GM18858 (cell line): ENCODE measurements around the gene TEAD3.

Source experiments
- ATAC-seq: cut with Tn5 transposase; IDR thresholded peaks from one replicate; pipeline ENCODE4 v1.9.1; 2021; ENCODE audit not compliant: unreplicated experiment

Gene TEAD3

DNA sequence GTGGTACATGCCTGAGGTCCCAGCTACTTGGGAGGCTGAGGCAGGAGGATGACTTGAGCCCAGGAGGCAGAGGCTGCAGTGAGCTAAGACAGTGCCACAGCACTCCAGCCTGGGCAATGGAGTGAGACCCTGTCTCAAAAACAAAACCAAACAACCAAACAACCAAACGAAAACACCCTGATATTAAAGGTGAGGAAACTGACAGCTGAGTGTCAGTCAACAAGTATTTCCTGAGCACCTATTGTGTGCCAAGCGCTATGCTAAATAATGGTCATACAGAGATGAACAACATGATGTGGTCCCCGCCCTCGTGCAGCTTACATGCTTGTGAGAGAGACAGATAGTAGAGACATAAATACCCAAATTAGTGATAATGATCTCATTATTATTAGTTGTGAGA is 17.7 kb upstream of the TEAD3 start:
- no peak for ATAC-seq

DNA sequence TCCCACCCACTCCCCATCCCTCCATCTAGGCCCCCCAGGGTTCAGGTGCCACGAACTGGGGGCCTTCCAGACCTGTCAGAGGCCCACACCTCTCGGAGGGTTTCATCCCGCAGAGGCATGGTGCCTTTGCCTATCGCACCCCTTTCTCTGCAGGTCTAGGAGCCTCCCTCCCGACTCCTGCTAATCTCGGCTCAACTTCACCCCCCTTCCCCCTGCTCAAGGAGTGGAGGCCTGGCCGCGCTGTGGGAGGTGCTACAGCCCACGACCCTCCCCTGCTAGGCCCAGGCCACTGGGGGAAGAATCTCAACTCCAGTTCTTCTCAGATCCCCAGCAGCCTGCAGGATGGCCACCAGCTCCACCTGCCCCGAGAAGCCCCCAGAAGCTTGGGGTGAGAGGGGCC is 15.9 kb upstream of the TEAD3 start, which contains the start of gene TULP1:
TULP1 (minus strand) TSS at position 157 of the 400 bp plus-strand sequence; CDS start at position 119, 38 bp downstream.
- no peak for ATAC-seq

DNA sequence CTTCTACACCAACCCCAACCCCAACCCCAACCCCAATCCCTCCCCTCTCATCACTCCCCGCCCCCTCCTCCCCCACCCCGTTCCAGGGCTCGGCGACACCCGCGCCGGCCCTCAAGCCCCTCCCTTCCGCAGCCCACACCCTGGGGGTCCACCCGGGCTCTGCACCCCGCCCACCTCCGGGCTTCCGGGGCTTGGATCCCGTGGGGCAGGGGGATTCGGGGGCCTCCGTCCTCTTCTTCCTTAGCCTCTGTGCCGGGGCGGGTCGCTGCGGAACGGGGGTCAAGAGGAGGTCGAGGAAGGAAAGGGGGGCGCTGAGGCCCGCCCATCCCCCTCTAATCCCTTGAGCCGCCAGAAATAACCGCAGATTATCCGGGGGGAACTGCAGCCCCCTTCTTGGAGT is 15.1 kb upstream of the TEAD3 start:
- no peak for ATAC-seq

DNA sequence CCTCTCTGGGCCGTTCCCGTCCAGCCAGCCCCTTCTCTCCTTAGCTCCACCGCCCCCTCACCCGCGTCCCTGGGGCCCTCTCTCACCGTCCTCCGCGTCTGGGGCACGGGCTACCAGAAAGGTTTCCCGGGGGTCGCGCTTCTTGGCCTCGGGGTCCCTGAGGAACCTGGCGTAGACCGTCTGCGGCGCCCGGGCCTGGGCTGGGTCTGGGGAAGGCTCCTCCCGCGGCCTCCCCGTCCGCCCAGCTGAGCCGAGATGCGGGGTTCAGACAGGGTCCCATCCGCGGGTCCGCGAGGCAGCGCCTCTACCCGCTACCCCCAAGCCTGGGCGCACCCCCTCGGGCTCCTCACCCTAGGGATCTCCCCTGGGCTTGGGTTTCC is 14.7 kb upstream of the TEAD3 start:
- no peak for ATAC-seq

DNA sequence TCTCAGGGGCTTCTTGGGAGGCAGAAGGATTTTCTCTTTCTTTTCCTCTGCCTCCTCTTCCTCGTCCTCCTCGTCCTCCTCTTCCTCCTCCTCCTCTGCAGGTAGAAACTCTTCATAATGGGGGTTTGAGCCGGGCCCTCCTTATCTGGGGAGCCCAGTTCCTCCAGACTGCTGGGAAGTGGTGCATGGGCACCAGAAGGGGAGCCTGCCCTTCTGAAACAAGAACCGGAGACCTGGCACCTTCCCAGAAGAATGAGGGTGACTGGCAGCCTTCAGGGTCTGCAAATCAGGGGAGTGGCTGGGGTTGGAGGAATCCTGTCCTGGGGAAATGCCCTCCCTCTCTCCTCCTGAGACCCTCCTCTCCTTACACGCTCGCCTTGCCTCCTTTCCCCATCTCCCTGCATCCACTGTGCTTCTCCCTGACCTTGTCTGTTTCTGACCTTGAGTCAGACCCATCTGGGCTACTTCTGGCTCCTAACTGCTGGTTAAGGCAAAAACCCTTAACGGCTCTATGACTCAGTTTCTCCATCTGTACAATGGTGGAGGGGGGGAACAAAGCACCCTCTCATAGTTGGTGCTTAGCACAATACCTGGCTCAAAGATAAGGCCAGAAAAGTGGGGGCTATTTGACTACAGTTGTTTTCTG is 14.2 kb upstream of the TEAD3 start:
- no peak for ATAC-seq

DNA sequence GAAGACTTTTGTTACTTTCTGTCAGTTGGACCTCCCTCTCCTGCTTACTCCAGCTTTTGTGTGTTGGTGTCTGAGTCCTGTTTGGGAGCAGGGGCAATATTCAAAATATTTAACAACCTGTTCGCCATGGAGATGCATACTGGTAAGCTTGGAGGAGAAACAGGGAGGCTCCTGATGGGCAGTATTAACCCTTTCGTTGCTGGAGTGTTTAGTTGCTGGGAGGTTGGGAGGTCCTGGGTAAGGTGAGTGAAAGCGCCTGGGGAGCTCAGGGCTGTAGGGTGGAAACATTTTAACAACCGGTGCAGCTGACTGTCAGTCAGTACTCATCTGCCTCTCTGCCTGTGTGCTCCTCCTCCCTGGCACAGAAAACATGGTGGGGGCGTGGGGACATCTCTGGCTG is 11.7 kb upstream of the TEAD3 start:
- ATAC-seq = no peak

DNA sequence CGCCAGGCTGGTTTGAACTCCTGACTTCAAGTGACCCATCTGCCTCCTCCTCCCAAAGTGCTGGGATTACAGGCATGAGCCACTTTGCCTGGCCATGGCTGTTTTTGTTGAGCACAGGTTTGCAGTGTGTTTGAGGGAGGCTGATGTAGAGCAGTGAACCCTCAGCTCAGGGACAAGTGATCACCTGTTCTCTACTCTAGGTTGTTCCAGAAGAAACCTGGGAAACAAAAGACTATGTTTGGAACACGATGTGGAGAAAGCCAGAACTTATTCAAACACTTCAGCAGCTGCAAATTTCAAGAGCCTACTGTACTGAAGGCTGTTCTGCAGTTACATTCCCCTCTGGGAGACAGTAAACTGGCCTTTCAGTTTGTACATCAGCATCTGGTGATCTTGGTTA is 11.1 kb upstream of the TEAD3 start:
- no peak for ATAC-seq

DNA sequence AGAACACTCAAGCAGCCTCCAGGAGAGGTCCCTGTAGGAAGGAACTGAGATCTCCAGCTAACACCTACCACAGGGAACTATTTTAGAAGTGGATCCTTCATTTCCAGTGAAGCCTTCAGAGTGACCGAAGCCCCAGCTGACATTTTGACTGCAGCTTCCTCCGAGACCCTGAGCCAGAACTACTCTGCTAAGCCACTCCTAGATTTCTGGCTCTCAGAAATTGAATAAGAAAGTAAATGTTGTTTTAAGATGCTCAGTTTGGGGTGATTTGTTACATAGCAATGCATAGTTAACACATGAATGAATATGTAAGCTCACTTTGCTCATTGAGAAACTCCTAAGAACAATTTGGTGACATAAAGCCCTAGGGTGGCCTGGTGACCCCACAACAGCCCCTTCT is 10.3 kb upstream of the TEAD3 start:
- no peak for ATAC-seq

DNA sequence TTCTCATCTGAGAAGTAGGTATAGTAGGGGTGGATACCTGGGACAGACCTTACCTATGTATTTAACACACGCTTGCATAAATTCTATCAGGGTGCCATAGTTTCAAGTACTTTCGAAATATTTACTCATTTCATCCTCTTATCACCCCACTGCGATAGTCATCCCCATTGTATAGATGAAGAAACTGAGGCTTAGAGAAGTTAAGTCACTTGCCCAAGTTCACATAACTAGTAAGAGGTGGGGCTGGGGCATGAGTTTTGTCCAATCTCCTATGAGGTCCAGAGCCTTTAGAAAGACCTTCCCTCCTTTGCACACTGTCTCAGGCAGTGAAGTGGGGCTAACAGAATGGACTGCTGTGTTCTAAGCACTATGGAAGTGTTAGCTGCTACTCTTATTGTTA is 9.7 kb upstream of the TEAD3 start:
- no peak for ATAC-seq

DNA sequence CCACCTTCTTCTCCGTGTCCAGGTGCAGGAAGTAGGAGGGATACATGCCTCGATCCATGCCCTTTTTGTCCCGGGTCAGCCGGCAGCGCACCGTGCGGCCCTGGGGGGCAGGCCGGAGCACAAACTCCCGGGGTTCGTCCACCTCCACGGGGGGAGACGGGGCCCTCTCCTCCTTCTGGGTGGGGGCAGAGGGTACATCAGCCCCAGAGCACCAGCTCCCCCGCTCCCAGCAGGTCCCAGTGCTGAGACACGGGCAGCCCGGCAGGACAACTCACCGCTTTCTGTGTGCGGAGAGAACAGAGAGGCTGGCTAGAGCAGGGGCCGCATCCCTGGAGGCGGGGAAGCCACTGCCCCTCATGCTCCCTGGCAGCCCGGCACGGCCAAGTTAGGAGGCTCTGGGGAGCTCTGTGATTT is 9.1 kb upstream of the TEAD3 start:
- no peak for ATAC-seq

DNA sequence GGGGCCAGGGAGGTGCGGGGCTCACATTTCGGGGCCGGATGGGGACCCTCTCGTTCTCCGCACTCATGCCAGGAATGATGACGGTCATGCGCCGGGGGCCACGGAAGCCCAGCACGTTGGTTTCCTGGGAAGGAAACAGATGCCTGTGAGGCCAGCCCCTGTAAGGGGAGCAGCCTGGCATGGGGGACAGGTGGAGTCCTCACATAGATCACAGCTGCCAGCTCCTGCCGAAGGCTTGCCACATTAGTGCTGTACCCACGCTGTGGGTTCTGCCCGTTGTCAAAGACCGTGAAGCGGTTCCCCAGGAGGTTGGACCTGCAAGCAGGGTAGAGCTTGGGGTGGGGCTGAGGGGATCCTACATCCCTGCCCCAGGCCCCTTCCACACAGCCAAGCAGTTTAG is 6.7 kb upstream of the TEAD3 start:
- no peak for ATAC-seq

DNA sequence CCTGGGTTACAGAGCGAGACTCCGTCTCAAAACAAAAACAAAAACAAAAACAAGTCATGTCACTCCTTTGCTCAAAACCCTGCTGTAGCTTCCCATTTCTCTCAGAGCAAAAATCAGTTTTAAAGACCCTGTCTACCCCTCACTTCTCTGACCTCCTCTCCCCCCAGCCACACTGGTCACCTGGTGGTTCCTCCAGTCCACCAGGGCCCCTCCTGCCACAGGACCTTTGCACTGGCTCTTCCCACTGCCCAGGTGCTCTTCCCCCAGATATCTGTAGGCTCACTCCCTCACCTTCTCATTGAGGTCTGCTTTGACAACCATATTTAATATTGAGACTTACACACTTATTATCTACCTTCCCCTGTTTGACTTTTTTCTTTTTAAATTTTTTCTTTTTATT is 4.9 kb upstream of the TEAD3 start:
- no peak for ATAC-seq

DNA sequence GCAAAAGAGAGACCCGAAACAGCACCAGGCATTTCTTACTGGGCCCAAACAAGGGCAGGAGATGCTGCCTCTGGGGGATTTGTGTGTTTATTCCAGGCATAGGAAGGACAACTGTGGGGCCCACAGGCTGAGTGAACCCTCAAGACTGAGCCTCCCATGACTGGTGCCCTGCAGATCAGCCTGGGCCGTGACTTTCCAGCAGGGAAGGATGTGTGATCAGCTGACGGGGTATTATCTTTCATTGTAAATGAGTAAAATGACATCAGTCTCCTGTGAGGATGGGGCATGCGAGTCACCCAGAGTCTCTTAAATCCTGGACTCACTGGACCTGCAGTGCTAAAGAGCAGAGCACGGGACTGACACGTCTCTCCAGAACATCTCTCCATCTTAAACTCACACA is 3.9 kb upstream of the TEAD3 start:
- ATAC-seq = no peak

DNA sequence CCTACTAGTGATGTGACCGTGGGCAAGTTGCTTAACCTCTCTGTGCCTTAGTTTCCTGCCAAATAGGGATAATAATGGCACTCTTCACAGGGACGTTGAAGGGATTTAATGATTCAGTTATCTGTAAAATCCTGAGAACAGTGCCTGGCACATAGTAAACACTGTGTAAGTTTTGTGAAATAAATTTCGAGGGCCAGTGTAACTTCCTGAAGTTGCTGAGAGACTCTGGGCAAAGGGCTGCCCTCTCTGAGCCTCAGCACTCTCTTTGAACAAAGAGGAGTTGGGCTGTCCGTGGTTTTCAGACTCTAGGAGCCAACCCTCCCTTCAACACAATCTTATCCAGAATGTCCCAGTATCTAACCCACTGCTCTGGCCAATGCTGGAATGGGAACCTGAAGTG is 2.5 kb upstream of the TEAD3 start:
- no peak for ATAC-seq

DNA sequence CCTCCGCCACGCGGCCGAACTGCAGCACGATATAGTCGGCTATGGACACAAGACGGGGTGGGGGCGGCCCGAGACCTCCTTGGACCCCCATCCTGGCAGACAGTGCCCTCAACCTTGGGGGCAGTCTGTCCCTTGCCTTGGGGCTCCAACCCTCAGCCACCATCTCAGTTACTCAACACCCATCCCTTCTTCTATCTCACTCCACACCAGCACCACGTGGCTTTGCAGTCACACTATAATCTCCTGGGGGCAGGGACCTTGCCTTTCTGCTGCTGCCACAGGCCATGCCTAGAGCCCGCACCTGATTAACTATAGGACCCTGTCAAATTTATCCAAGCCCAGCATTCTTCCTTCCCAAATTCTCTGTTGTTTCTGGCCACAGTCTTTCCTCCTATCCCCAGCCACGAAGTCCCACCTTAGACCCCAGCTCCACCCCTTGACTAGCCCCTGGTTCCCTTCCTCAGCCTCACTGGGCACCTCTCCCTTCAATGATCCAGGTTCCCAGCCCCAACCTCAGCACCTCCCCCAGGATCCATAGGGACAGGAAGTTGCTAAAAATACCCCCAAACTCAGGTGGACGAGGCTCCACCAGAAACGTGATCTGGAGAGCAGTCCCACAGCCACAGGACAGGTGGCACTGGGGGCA is 1.7 kb upstream of the TEAD3 start:
- no peak for ATAC-seq

DNA sequence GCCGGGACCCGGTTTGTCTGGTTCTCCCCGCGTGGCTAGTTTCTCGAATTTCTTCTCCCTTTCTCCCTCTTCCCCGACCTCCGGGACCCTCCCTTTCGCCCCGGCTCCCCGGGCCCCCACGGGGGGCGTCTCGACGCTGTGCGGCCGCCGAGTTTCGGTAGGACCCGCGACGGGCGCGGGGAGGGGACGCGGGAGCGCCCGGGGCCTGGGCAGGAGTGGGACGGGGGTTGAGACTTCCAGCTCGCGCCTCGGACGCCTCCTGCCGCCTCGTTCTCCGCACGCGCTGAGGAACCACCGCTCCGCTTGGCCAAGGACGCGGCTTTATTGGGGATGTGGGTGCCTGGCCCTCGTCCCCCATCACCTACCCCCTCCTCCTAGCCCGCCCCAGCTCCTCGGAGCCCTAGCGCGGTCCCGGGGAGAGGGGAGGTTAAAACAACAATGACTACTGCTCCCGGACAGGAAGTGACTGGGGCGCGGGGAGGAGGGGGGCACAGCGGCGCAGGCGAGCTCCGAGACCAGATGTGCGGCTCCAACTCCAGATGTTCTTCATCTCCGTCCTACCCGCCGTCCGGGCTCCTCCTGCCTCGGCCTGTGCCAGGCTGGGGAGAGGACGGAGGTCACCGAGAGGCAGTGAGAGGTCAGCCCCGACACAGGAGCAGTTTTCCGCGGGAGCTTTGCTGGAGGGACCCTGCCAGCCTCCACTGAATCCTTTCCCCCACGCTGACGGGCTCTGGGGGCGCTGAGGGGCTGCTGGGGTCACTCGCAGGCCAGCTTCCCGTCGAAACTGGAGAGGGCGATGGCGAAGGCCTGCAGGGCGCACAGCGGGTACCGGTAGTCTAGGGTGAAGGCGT is 917 bp upstream of the TEAD3 start:
- ATAC-seq = no peak

DNA sequence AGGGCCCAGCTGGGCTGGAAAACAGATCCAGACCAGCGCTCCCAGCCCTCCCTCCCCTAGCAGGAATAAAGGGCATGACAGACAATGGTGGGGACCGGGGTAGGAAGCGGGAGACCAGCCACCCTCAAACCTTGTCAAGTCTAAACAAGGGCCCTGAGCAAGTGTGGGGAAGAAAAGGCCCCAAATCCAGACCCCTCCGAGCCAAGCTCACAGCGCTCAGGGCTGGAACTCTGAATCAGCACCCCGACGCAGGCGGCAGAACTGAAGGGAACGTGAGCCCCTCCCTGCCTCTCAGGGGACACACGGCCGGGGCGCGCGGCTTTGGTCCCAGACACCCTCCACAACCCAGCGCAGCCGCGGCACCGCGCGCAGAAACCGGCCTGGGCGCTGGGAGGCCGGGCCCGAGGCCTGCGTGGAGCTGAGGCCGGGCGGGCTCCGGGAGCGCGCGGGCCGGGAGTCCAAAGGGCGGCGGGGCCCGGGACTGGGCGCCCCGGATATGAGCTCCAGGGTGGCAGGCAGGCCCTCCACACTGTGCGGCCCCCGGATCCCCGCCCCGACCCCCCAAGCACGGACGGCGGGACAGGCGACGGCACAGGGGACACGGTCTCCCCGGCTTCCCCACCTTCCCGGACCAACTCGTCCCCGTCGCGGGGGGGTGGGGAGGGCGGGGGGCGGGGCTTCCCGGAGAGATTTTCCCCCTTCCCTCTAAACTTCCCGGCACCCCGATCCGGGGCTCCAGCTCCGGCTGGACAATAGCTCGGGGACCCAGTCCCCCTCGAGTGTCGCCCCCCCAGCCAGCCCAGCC is 641 bp downstream of the TEAD3 start:
- ATAC-seq = no peak

DNA sequence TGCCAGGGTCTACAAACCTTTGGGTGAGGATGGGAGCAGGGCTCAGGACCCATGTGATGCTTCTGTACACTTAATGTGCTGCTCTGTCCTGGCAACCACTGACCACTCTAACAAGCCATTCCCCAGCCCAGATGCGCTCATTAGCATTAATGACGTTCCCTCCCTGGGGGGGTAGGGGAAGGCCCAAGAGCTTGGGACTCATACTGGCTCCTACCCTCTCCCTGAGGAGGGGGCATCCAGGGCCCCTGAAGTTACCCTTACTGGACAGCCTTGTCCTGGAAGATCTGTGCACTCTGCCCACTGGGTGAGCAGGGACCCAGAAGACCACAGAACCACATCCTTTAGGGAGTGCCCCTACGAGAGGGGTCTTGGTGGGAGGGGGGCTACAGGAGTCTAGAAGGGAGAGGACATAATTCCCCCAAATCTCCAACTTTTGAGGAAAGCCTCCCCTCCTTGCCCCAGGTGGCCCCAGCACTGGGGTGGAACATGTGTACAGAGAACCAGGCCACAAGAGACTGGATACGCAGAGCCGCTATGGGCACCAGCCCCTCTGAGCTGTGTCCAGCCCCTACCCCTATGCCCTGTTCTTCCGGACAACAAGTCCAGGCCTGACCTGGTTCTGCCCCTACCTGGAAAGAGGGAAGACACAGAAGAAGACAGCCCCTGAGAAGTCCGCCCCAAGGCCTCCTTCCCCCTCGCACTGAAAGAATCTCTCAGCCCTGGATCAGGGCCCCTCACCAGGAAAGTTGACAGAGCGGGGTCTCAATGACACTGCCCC is 1.4 kb downstream of the TEAD3 start:
- no peak for ATAC-seq

DNA sequence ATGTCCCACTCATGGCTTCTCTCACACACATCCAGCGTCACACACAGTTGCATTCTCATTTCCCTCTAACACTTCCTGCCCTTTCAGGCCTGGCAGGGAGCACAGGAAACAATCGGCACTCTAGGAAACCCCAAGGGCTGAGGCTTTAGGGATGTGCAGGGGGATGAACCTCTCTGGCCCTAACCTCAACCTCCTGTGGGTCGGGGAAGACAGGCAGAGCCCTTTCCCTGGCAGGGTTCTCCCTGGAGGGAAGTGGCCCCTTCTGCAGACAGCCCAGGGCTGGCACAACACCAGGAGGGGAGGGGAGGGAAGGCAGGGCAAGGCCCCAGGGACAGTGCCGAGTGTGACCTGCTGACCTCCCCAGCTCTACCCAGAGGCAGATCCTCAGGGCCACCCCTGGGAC is 2.7 kb downstream of the TEAD3 start:
- ATAC-seq = no peak

DNA sequence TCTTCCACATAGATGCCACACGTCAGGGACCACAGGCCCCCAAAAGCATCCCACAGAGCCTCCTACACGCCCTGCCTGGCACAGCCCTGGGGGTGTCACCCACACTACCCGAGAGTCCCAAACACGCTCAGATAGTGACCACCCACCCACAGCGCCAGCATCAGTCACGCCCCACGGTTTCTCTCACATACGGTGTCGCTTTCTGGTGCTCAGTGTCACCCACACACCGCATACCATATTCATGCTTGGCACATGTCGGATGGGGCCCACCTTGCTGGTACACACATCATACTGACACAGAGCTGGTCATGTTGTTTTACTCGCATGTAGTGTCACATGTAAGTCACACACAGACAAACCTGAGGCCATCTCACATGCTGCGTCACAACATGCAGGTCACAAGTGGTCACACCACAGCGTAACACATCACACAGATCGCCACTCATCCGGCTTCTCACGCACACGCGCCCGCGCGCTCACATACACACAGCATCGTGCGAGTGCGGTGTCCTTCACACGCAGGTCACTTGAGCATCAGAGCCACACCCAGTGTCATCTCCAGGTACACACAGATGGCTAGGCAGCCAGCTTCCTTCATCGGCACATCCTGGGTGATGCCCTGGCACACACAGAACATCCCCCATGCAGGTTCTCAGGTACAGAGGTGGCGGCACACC is 3.4 kb downstream of the TEAD3 start:
- ATAC-seq = no peak
